Spleen (tissue), 11 donors: ENCODE data around the gene MGRN1. TPM values are rescaled to one million over a fixed set of nuclear protein-coding genes. Genes with fewer than 3 reads are reported as not detected.
"Not testable (repeated sequence)": the region's sequence is repeated elsewhere in the genome, so short reads cannot be mapped to it uniquely, and the experiment has no call there.

Experiments
- DNase-seq: peaks from one replicate; pipeline ENCODE4 v3.0.0-alpha.2; 2020
- H3K27ac ChIP-seq, 8 donors: fragments of 200-600 bp; sonication (generic) in 7 of 8; 1 replicate in 4 of 8; 2 replicates in 4 of 8; pipeline versions ENCODE4 v1.5.0 to v1.8.0; 2016 to 2021; ENCODE audit warnings: inconsistent platforms in 4 of 8, mild to moderate bottlenecking in 4 of 8, moderate library complexity in 1 of 8
- H3K27me3 ChIP-seq, 7 donors: fragments of 200-600 bp; sonication (generic) in 6 of 7; replicated peaks in 1 of 7; 1 replicate in 4 of 7; 2 replicates in 3 of 7; pipeline versions ENCODE4 v1.5.0 to v1.8.0; 2016 to 2021; ENCODE audit warnings: inconsistent platforms in 3 of 7, mild to moderate bottlenecking in 1 of 7
- H3K36me3 ChIP-seq, 6 donors: fragments of 200-600 bp; sonication (generic) in 5 of 6; 1 replicate in 4 of 6; 2 replicates in 2 of 6; pipeline versions ENCODE4 v1.5.0 to v1.8.0; 2016 to 2021; ENCODE audit warnings: inconsistent platforms in 2 of 6
- H3K4me1 ChIP-seq, 6 donors: fragments of 200-600 bp; sonication (generic) in 5 of 6; 1 replicate in 3 of 6; 2 replicates in 3 of 6; pipeline versions ENCODE4 v1.5.0 to v1.8.0; 2016 to 2021; ENCODE audit warnings: inconsistent platforms in 3 of 6
- H3K4me3 ChIP-seq, 8 donors: fragments of 200-600 bp; sonication (generic) in 7 of 8; 1 replicate in 4 of 8; 2 replicates in 4 of 8; pipeline versions ENCODE4 v1.5.0 to v1.8.0; 2016 to 2021; ENCODE audit warnings: inconsistent platforms in 4 of 8, mild to moderate bottlenecking in 4 of 8, moderate library complexity in 2 of 8
- H3K9me3 ChIP-seq, 8 donors: fragments of 200-600 bp; sonication (generic) in 7 of 8; 1 replicate in 4 of 8; 2 replicates in 4 of 8; pipeline versions ENCODE4 v1.5.0 to v1.8.0; 2016 to 2021; ENCODE audit warnings: inconsistent platforms in 4 of 8
- CTCF ChIP-seq, 11 experiments: fragments of 200-600 bp in 7 of 11; fragments of 450-650 bp in 4 of 11; sonication (generic) in 4 of 11; IDR thresholded peaks in 8 of 11; conservative IDR thresholded peaks in 3 of 11; 1 replicate in 7 of 11; 2 replicates in 4 of 11; pipeline versions ENCODE4 v1.4.0 to v1.8.0; 2016 to 2021; ENCODE audit warnings: antibody characterized with exemption in 11 of 11, inconsistent platforms in 4 of 11, mild to moderate bottlenecking in 1 of 11
- POLR2A ChIP-seq, 3 donors: fragments of 450-650 bp; IDR thresholded peaks; one replicate each; pipeline ENCODE4 v1.5.1; 2017; ENCODE audit warnings: antibody characterized with exemption in 3 of 3, mild to moderate bottlenecking in 1 of 3
- POLR2AphosphoS5 ChIP-seq, 3 donors: sonication (generic); formaldehyde crosslinking; IDR thresholded peaks; one replicate each; pipeline ENCODE4 v1.5.1; 2017; ENCODE audit warnings: antibody characterized with exemption in 3 of 3
- WGBS, 5 donors: extraction: QIAGEN DNeasy Blood & Tissue Kit in 3 of 5; methylation state at CpG; one replicate each; pipeline versions ENCODE4 v1.1.5 to v1.1.7; 2013 to 2018; 5-methylcytosine and 5-hydroxymethylcytosine counted together
- intact Hi-C: fragments of 100-400 bp; cut with DNase I; formaldehyde crosslinking; loops from one replicate; pipeline ENCODE4 v1.15.0; 2023; ENCODE audit warnings: low total_unique reads
- polyA plus RNA-seq, 3 donors: library from polyadenylated mRNA; stranded (reverse); fragments of 200-250 nt; gene quantifications; one replicate each; pipeline ENCODE4 v1.2.1, GENCODE V29; 2013
- total RNA-seq, 7 donors: library from RNA; depleted of rRNA in 3 of 7; stranded (reverse); fragments of >200 nt in 3 of 7; fragmentation: NEBNext Ultra II Directional in 4 of 7; extraction: Animal tissue kit (Norgen Biotek cat#: 25700) in 4 of 7; gene quantifications; one replicate each; pipeline versions ENCODE4 v1.1.0 to v1.2.1, GENCODE V29; 2016 to 2021
- donor health status: healthy with polysubstance abuse.
- donor health status: DM: no; HTN: no; CAD: no; lungs with moderate emphysema.
- donor health status: DM: no; HTN: no; CAD: no.
- donor health status: Bipolar disorder and iron deficiency.
- donor health status: healthy.
- donor health status: DM: no; HTN: no; CAD: no.
- donor health status: DM: yes; HTN: yes; CAD: no.

MGRN1 gene
- total and polyA plus RNA-seq, 10 donors: 7.6 to 132 (median 75.1) TPM

GRCh38 chr16:4650443-4651074 is 25.9 kb downstream of the MGRN1 start:
- H3K9me3 ChIP-seq, intact Hi-C loops, H3K27me3 ChIP-seq, H3K4me3 ChIP-seq: not testable (repeated sequence)
- DNase-seq: peak; percentile 90
- WGBS, 5 donors: 83 to 95% (median 88%) methylated on average over 12 to 15 of the region's 15 CpGs
- Histone ChIP-seq H3K4me1 (peaks cover 0 to 82% (median 32%) of the 10 kb centered on the region in 6 donors), H3K36me3 (peaks cover 0 to 88% (median 43%) of the 10 kb centered on the region in 6 donors), H3K27ac (peak overlapping the region in 7 of 8 donors; percentile 27 to 83 (median 57))
- TF ChIP-seq POLR2AphosphoS5 (IDR thresholded peaks at IDR 0.05): peak; percentile 52 to 77 (median 75)
- TF ChIP-seq CTCF (IDR thresholded peaks at IDR 0.05 in 8 of 11, conservative IDR thresholded peaks at IDR 0.05 in 3 of 11): peak; percentile 63 to 92 (median 76)

- TF ChIP-seq CTCF (IDR thresholded peaks at IDR 0.05 in 8 of 11, conservative IDR thresholded peaks at IDR 0.05 in 3 of 11) (no peak), POLR2AphosphoS5 (IDR thresholded peaks at IDR 0.05) (peak in 1 of 3 donors; percentile 19)
- no peak for DNase-seq
- intact Hi-C loops: no loop called here
- peaks cover 0 to 88% (median 56%) of the 10 kb centered on the region in 6 donors for H3K36me3 ChIP-seq
- H3K27me3 ChIP-seq: no peaks in the 10 kb centered on the region
- H3K4me3 ChIP-seq: no peak overlapping the region
- peak overlapping the region in 3 of 8 donors; percentile 13 to 84 (median 83) for H3K27ac ChIP-seq
- H3K4me1 ChIP-seq: peaks cover 0 to 77% (median 32%) of the 10 kb centered on the region in 6 donors
- no peaks in the 10 kb centered on the region for H3K9me3 ChIP-seq
- WGBS, 5 donors: 77 to 91% (median 80%) methylated on average over 9 to 13 of the region's 13 CpGs
These were observed 27.2 kb downstream of the MGRN1 start for GRCh38 chr16:4651827-4652226.

- Histone ChIP-seq H3K4me3 (no peak overlapping the region), H3K27ac (peak overlapping the region in 6 of 8 donors; percentile 32 to 90 (median 84)), H3K4me1 (peaks cover 0 to 69% (median 29%) of the 10 kb centered on the region in 6 donors), H3K27me3 (no peaks in the 10 kb centered on the region), H3K36me3 (peaks cover 0 to 88% (median 63%) of the 10 kb centered on the region in 6 donors), H3K9me3 (no peaks in the 10 kb centered on the region)
- DNase-seq: no peak
- intact Hi-C loops: no loop called here
- TF ChIP-seq POLR2AphosphoS5 (IDR thresholded peaks at IDR 0.05) (peak in 1 of 3 donors; percentile 38), CTCF (IDR thresholded peaks at IDR 0.05 in 8 of 11, conservative IDR thresholded peaks at IDR 0.05 in 3 of 11) (no peak), POLR2A (IDR thresholded peaks at IDR 0.05) (no peak)
- WGBS, 5 donors: 89 to 97% (median 94%) methylated on average over 22 to 25 of the region's 25 CpGs
These were observed 27.9 kb downstream of the MGRN1 start for GRCh38 chr16:4652561-4652960.
